Left ventricle myocardium superior (tissue), 1 donor: ENCODE data around the gene SLC10A6. TPM values are rescaled to one million over a fixed set of nuclear protein-coding genes. Genes with fewer than 3 reads are reported as not detected.
"Not testable (repeated sequence)": the region's sequence is repeated elsewhere in the genome, so short reads cannot be mapped to it uniquely, and the experiment has no call there.

Experiments
- ATAC-seq: fragments of 200-7000 bp; cut with Tn5 transposase; one replicate; pipeline ENCODE4 v1.9.1; 2020; ENCODE audit warnings: mild to moderate bottlenecking, moderate library complexity
- DNase-seq: peaks from one replicate; pipeline ENCODE4 v3.0.0-alpha.2; 2020
- intact Hi-C: fragments of 100-400 bp; cut with micrococcal nuclease; formaldehyde crosslinking; loops from one replicate; pipeline ENCODE4 v1.11.0; 2022
- long read RNA-seq: library from polyadenylated mRNA; unstranded; transcript quantifications from one replicate; pipeline ENCODE4 v2.0.0, GENCODE V29; 2021
- total RNA-seq: library from RNA; stranded (reverse); fragmentation: NEBNext Ultra II Directional; extraction: Animal tissue kit (Norgen Biotek cat#: 25700); gene quantifications from one replicate; pipeline ENCODE4 v1.2.1, GENCODE V29; 2021
- donor health status: DM: no; HTN: yes; CAD: no; lungs with severe emphysema.

The SLC10A6 gene
- total RNA-seq, result 0.82 TPM
- long read RNA-seq, result 0 reads

DNA sequence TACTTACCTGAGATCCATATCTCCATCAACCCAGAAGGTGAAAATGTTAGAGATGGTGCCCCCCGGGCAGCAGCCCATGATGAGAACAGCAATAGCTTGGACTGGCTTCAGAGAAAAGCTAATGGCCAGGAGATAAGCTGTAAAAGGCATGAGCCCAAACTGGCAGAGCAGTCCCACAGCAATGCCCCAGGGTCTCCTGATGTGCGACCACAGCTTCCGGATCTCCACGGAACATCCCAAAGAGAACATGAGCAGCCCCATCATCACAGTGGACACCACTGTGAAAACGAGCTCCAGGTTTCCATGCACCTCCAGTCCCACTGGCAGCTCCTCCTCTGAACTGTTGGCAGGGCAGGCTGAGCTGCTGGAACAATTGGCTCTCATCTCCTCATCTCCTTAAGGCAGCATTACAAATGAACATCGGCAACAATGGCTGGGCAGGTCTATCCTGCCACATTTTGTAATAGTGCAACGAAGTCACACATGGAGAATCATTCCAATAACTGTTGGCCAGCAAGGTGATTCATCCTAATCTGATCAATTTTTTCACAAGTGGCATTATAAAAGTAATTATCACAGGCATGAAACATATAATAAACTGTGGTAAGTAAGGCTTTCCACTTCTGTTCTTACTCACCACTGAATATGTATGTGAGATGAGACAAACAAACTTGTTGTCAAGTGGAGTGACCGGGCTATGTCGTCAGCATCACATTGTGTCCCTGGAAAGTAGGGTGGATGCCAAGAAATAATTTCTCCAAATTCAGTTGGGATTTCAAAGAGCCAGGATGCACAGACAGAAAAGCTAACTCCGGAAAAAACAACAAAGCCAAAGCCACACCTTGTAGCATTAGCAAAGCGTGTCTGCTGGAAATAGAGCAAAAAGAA is at the start of gene SLC10A6:
SLC10A6 (minus strand) TSS at position 653 of the 888 bp plus-strand sequence; CDS start at position 384, 269 bp downstream.
- DNase-seq, result no peak
- intact Hi-C loops, result no loop called here
- peak; percentile 70 for ATAC-seq

DNA sequence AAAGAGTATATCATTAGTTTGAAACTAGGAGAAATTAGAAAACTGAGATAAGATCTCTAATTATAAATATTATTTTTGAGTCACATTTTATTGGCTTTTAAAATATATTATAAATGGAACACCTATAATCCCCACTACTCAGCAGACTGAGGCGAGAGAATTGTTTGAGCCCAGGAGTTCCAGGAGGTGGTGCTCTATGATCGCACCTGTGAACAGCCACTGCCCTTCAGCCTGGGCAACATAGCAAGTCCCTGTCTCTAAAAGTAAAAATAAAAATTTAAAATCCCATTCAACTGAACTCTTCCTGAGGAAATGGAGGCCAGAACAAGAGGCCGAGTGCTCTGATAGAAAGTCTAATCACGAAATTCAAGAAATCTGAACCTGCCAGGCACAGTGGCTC is 49.4 kb upstream of the SLC10A6 start:
- DNase-seq, result no peak
- intact Hi-C loops, result no loop called here
- no peak for ATAC-seq

- ATAC-seq (no peak), DNase-seq (no peak)
- intact Hi-C loops, result no loop called here
Observed at GRCh38 chr4:86896596-86896995, 47.4 kb upstream of the SLC10A6 start.

- ATAC-seq (peak; percentile 40), DNase-seq (no peak)
- intact Hi-C loops, result loop anchor here (2.0 kb wide), 1 partner anchor 397 kb away; no protein-coding TSS in a partner anchor
Observed at GRCh38 chr4:86895692-86896488, 46.7 kb upstream of the SLC10A6 start.

DNA sequence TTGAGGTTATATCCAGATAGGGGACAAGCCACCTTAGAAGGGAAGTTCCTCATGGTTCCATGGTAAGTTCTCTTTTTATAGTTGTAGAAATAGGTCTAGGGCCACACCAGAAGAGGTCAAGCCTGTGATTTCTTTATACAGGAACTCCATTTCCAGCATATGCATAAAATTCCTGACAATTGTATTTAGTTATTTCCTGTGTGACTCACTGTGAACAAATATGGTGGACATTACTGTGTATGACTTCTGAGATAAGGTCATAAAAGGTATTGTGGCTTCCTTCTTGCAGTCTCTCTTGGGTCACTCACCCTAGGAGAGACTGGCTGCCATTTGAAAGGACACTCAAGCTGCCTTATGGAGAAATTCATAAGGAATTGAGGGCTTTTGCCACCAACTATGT is 45.3 kb upstream of the SLC10A6 start:
- intact Hi-C loops, result loop anchor here (2.0 kb wide), 1 partner anchor 396 kb away; no protein-coding TSS in a partner anchor
- ATAC-seq, result no peak
- DNase-seq, result no peak

DNA sequence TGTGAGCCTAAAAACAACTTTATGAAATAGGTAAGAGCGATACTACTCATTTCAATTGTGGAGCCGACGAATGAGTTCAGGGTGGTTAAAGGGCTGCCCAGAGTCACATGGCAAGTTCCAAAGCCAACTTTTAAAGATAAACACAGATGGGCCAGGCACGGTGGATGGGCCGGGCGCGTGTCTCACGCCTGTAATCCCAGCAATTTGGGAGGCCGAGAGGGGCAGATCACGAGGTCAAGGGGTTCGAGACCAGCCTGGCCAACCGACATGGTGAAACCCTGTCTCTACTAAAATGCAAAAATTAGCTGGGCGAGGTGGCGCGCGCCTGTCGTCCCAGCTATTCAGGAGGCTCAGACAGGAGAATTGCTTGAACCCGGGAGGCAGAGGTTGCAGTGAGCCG is 44.0 kb upstream of the SLC10A6 start:
- intact Hi-C loops, result no loop called here
- no peak for DNase-seq

DNA sequence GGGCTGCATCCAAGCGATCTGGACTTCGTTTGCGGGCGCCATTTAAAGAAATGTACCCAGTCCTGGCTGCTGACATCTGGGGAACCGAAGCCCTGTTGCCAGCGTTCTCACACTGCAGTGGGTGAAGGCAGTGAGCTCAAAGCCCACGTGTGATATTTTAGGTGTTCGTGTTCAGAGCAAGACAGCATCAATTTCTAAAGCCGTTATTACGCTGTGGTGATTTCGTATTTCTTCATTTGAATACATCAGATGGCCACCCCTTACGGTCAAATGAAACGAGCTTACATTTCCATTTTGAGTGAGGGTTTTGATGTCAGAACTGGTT is 43.4 kb upstream of the SLC10A6 start:
- ATAC-seq, result no peak
- no peak for DNase-seq
- intact Hi-C loops, result no loop called here

More for the DNA sequence above, 44.0 kb upstream of the SLC10A6 start:
- no peak for ATAC-seq

DNA sequence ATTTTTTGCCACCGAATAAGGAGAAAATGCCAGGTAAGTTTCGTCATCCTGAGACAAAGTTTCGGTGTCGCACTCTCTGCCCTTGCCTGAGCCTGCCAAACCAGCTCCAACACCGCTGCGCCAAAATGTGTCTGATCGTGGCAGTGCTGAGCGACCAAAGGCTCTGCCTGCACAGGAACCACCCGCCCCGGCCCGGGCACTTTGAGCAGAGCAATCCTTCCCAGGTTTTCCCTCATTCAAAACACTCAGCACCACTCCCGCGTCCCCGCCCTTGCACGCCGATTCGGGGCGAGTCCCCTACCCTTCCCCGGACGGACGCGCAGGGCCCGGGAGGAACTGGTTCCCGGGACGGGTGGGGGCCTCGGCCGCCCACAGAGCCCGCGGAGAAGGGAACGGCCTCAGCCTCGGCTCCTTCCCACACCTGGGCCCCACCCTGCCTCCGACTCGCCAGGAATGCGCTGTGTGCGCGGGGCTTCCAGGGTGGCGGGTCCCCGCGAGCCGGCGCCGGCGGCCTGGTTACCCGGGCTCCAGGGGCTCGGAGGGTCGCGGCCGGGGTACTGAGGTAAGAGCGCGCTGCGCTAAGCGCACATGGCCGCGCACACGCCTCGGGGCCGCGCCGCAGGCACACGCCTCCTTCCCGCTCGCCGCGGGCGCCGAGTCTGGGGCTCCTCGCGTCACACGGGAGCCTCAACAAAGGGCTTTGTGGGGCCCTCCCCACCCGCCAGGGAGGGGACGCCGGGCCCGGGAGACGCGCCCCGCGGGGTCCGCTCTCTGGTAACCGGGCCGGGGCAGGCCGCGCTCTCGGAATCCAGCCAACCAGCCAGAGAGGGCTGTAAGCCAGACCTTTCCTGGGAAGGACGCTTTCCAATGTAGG is 42.8 kb upstream of the SLC10A6 start, which contains the start of gene C4orf36:
C4orf36 (minus strand) TSS at position 661 of the 874 bp plus-strand sequence. CDS start 902 bp downstream, outside the sequence.
- DNase-seq (peak; percentile 71), ATAC-seq (peak; percentile 87)
- intact Hi-C loops, result no loop called here

- intact Hi-C loops, result no loop called here
- no peak for ATAC-seq
- no peak for DNase-seq
Observed at GRCh38 chr4:86890790-86891189, 41.6 kb upstream of the SLC10A6 start.

DNA sequence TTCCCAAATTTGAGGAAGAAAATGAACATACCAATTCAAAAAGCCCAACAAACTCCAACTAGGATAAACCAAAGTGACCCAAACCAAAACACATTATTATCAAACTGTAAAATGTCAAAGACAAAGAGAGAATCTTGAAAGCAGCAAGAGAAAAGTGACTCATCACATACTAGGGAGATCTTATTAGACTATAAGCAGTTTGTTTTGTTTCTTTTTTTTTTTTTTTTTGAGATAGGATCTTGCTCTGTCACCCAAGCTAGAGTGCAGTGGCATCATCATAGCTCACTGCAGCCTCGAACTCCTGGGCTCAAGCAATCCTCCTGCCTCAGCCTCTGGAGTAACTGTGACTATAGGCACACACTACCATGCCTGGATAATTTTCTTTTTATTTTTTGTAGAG is 30.5 kb upstream of the SLC10A6 start:
- intact Hi-C loops, result no loop called here
- DNase-seq, result no peak
- ATAC-seq, result no peak

DNA sequence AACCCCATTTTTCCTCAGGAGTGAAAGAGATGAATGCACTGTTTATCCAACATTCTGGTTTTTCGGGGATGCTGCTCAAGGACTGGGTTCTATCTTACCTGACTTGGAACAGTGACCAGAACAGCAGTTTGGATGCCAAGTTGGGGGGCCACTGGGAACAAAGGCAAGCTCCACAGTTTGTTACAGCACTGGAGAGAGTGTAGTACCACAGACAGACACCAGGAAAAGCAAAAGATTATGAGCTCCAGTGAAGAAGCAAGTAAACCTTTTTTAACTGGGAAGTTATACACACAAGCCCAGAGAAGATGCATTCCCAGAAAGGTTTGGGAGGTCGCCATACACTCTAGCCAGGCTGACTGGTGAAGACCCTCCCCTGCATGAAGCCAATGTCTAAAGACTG is 29.5 kb upstream of the SLC10A6 start:
- intact Hi-C loops, result no loop called here
- ATAC-seq (no peak), DNase-seq (no peak)

DNA sequence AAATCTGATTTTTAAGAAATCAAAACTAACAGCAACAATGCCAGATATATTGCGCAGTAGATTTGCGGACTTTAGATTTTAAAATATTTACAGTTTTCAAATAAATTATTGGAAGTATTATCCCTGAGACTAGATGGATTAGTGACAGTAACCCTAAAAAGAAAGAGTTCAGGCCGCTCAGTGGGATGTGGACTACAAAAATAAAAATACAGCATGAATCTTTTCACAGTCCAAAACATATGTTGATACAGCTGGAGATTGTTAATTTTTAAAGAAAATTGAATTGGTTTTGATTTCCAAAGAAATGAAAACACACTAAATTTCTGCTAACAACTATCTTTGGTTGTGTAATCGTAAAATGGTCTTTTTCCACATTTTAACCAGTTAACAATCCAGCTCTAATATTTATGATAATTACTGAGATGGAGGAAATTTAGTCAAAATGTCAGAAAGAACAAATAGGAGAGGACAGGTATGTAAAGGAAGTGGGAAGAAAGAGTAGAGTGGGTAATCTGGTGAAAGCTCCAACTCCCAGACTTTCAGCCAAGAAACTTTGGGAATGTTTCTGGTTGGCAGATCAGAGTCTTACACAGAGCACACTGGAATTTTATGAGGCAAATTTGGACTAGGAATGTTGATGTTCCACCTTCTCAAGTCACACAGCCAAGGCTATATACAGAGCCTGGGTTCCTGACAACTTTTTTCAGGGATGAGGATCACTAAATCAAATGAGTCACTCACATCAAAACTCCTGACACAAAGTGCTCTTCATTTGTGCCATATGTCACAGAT is 27.9 kb upstream of the SLC10A6 start:
- ATAC-seq (no peak), DNase-seq (no peak)
- intact Hi-C loops, result no loop called here

DNA sequence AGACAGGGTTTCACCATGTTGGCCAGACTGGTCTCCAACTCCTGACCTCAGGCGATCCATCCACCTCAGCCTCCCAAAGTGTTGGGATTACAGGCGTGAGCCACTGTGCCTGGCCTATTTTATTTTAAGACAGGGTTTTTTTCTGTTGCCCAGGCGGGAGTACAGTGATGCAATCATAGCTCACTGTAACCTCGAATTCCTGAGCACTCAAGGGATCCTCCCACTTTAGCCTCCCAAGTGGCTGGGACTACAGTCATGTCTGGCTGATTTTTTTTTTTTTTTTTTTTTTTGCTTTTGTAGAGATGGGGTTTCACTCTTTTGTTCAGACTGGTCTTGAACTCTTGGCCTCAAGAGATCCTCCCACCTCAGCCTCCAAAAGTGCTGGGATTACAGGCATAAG is 26.3 kb upstream of the SLC10A6 start:
- ATAC-seq, intact Hi-C loops, DNase-seq: not testable (repeated sequence)

DNA sequence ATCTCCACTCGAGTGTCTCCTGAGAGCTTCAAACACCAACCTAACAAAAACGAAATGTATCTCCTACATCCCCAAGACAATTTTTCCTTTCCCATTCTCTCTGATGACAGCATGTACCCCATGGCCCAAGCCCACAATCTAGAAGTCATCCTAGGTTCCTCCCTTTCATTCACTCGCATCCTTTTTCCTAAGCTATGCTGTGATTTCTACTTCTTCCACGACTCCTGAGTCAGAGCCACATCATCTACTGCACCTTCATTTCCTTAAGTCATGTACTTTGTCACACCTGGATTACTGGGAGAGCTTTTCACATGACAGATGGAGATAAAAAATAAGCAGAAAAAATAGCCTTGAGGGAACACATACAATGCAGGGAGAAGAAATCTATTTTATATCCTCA is 23.0 kb upstream of the SLC10A6 start:
- intact Hi-C loops, result no loop called here
- ATAC-seq, result no peak
- DNase-seq, result no peak

GRCh38 chr4:86870442-86871069 is 21.4 kb upstream of the SLC10A6 start:
- intact Hi-C loops, result no loop called here
- DNase-seq, result no peak
- ATAC-seq, result no peak

DNA sequence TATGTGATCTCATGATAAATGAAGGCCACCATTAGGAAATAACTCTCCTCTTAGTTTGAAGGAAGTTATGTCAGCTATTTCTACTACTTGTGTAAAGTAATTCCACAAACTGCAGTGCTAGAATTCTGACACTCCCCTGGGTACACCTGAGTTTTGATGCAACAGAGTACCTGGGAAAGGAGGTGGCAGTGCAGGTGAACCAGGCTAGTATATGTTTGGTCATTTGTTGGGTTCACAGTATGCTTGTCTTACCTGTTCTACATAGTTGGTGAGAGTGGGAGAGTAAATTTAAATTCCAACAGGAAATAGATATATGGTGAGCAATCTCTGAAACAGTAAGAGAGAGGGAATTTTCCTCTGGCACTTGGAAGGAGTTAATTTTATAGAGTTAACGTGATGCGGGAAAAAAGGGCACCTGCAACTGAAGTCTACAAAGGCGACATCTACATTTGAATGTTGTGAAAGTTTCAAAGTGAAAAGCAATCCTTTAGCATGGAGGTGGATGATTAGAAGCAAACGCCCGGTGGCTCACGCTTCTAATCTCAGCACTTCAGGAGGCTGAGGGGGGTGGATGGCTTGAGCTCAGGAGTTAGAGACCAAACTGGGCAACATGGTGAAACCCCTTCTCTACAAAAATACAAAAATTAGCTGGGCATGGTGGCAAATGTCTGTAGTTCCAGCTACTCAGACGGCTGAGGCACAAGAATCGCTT is 8.3 kb upstream of the SLC10A6 start:
- intact Hi-C loops, result no loop called here
- DNase-seq (no peak), ATAC-seq (no peak)

- DNase-seq, result no peak
- intact Hi-C loops, result no loop called here
- ATAC-seq, result no peak
Observed at GRCh38 chr4:86856896-86857295, 7.7 kb upstream of the SLC10A6 start.
